Vagina (tissue), 2 donors: ENCODE data around the gene ANKRD39. TPM values are rescaled to one million over a fixed set of nuclear protein-coding genes. Genes with fewer than 3 reads are reported as not detected.

ENCODE experiments used
- DNase-seq, 2 donors: peaks; one replicate each; pipeline ENCODE4 v3.0.0-alpha.2; 2017; ENCODE audit errors: extremely low spot score in 2 of 2
- H3K27ac ChIP-seq: fragments of 200-600 bp; sonication (generic); one replicate; pipeline ENCODE4 v1.5.1; 2019
- H3K27me3 ChIP-seq: fragments of 200-600 bp; sonication (generic); one replicate; pipeline ENCODE4 v1.5.1; 2019
- H3K36me3 ChIP-seq, 2 donors: fragments of 200-600 bp; sonication (generic); one replicate each; pipeline ENCODE4 v1.5.1; 2017 to 2019
- H3K4me1 ChIP-seq: fragments of 200-600 bp; sonication (generic); one replicate; pipeline ENCODE4 v1.5.1; 2019
- H3K4me3 ChIP-seq, 2 donors: fragments of 200-600 bp; sonication (generic); 1 replicate in 1 of 2; 2 replicates in 1 of 2; pipeline ENCODE4 v1.5.1; 2016 to 2019
- H3K9me3 ChIP-seq: fragments of 200-600 bp; sonication (generic); one replicate; pipeline ENCODE4 v1.5.1; 2019
- CTCF ChIP-seq, 3 experiments: fragments of 450-650 bp in 2 of 3; fragments of 200-600 bp in 1 of 3; sonication (generic) in 1 of 3; IDR thresholded peaks; one replicate each; pipeline ENCODE4 v1.5.1; 2017 to 2019; ENCODE audit warnings: antibody characterized with exemption in 3 of 3, mild to moderate bottlenecking in 2 of 3, moderate library complexity in 2 of 3
- POLR2A ChIP-seq, 2 donors: fragments of 450-650 bp; IDR thresholded peaks; one replicate each; pipeline ENCODE4 v1.6.1; 2017; ENCODE audit warnings: antibody characterized with exemption in 2 of 2, mild to moderate bottlenecking in 2 of 2, moderate library complexity in 2 of 2
- POLR2AphosphoS5 ChIP-seq, 2 donors: sonication (generic); formaldehyde crosslinking; IDR thresholded peaks; one replicate each; pipeline ENCODE4 v1.9.0; 2017; ENCODE audit warnings: antibody characterized with exemption in 2 of 2, mild to moderate bottlenecking in 2 of 2, low read depth in 1 of 2; ENCODE audit not compliant: insufficient read depth in 1 of 2
- intact Hi-C: fragments of 100-400 bp; cut with DNase I; formaldehyde crosslinking; loops from one replicate; pipeline ENCODE4 v1.15.1; 2023
- total RNA-seq: library from RNA; depleted of rRNA; stranded (reverse); fragments of >200 nt; gene quantifications from one replicate; pipeline ENCODE4 v1.2.3, GENCODE V29; 2016

ANKRD39 gene
- total RNA-seq, 1 donor from 2014 or later: 20.4 TPM

- H3K4me3 ChIP-seq: no peak overlapping the region
- no peak overlapping the region for H3K27ac ChIP-seq
- no peak for DNase-seq
- TF ChIP-seq POLR2AphosphoS5 (IDR thresholded peaks at IDR 0.05; ENCODE audit: insufficient read depth in 1 of 2, low read depth in 1 of 2) (no peak), CTCF (IDR thresholded peaks at IDR 0.05) (no peak), POLR2A (IDR thresholded peaks at IDR 0.05) (no peak)
- H3K36me3 ChIP-seq: peaks cover 0 to 40% of the 10 kb centered on the region in 2 donors
- H3K27me3 ChIP-seq: no peaks in the 10 kb centered on the region
- H3K9me3 ChIP-seq: no peaks in the 10 kb centered on the region
- no peaks in the 10 kb centered on the region for H3K4me1 ChIP-seq
- intact Hi-C loops: no loop called here
Measured at GRCh38 chr2:96846825-96847224, 11.0 kb downstream of the ANKRD39 start.

- peaks cover 0 to 17% of the 10 kb centered on the region in 2 donors for H3K36me3 ChIP-seq
- DNase-seq: no peak
- intact Hi-C loops: no loop called here
- no peaks in the 10 kb centered on the region for H3K27me3 ChIP-seq
- no peak overlapping the region for H3K4me3 ChIP-seq
- no peak overlapping the region for H3K27ac ChIP-seq
- H3K4me1 ChIP-seq: peaks cover 9% of the 10 kb centered on the region
- TF ChIP-seq CTCF (IDR thresholded peaks at IDR 0.05) (no peak), POLR2AphosphoS5 (IDR thresholded peaks at IDR 0.05; ENCODE audit: insufficient read depth in 1 of 2, low read depth in 1 of 2) (no peak), POLR2A (IDR thresholded peaks at IDR 0.05) (no peak)
- no peaks in the 10 kb centered on the region for H3K9me3 ChIP-seq
Measured at GRCh38 chr2:96844405-96844808, 13.4 kb downstream of the ANKRD39 start.

GRCh38 chr2:96843538-96844268 lies 14.1 kb downstream of the ANKRD39 start, which contains the start of gene ANKRD23:
Gene ANKRD23 (minus strand): TSS chr2:96844021. CDS start chr2:96843992, 29 bp downstream.
- Histone ChIP-seq H3K4me1 (peaks cover 15% of the 10 kb centered on the region), H3K9me3 (no peaks in the 10 kb centered on the region), H3K27me3 (no peaks in the 10 kb centered on the region), H3K27ac (no peak within 1 kb of the TSS), H3K36me3 (peaks cover 0 to 12% of the 10 kb centered on the region in 2 donors), H3K4me3 (no peak within 1 kb of the TSS)
- TF ChIP-seq POLR2AphosphoS5 (IDR thresholded peaks at IDR 0.05; ENCODE audit: insufficient read depth in 1 of 2, low read depth in 1 of 2) (no peak), POLR2A (IDR thresholded peaks at IDR 0.05) (no peak), CTCF (IDR thresholded peaks at IDR 0.05) (no peak)
- DNase-seq: no peak
- intact Hi-C loops: no loop called here

- DNase-seq: no peak
- intact Hi-C loops: no loop called here
- TF ChIP-seq CTCF (IDR thresholded peaks at IDR 0.05): no peak
- TF ChIP-seq POLR2A (IDR thresholded peaks at IDR 0.05): no peak
- TF ChIP-seq POLR2AphosphoS5 (IDR thresholded peaks at IDR 0.05; ENCODE audit: insufficient read depth in 1 of 2, low read depth in 1 of 2): no peak
- H3K27me3 ChIP-seq: no peaks in the 10 kb centered on the region
- peaks cover 0 to 1% of the 10 kb centered on the region in 2 donors for H3K36me3 ChIP-seq
- no peak overlapping the region for H3K4me3 ChIP-seq
- H3K9me3 ChIP-seq: no peaks in the 10 kb centered on the region
- H3K27ac ChIP-seq: no peak overlapping the region
- peaks cover 15% of the 10 kb centered on the region for H3K4me1 ChIP-seq
Measured at GRCh38 chr2:96842600-96842999, 15.2 kb downstream of the ANKRD39 start.
